Measurements from ENCODE around the gene GTPBP8.
A peak's percentile ranks its signal among the peaks of the same experiment; 100 is the strongest.
"Not testable (repeated sequence)": the region's sequence is repeated elsewhere in the genome, so short reads cannot be mapped to it uniquely, and the experiment has no call there.

The GTPBP8 gene

DNA sequence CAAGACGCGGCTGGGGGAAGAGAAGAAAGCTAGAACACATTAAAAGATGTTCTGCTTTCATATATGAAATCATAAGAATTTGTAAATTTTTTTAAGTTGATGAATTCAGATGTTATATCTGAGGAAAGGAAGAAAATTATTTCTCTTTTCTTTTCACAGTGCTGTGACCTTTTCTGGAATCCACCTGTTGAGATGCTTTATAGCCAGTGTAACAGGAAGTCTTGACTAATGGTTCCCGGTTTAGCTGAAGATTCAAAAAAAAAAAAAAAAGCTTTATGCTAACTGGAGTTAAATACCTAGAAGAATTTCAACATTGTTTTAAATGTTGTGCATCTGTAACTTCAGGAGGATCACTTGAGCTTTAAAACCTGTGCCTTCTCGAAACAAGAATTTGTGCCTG lies 9.9 kb downstream of the GTPBP8 start:
- DNase-seq (ENCODE audit: low read depth) = no peak

DNA sequence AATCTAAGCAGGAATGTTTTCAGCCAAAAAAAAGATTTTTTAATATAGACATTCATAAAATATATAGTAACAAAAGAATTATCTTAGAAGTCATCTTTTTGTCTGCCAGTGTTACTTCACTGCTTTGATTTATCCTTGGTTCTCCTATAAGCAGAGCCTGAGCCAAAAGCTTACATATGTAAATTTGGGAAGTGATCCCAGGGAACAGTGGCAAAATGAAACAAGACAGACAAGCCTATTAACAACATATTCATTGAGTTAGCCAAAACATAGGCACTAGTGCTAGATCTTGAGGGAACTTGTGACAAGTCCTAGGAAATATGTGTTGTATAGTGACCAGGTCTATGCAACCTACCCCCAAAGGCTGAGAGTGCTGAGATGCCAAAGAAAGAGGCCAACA lies 11.3 kb downstream of the GTPBP8 start:
- DNase-seq (ENCODE audit: low read depth) = no peak

DNA sequence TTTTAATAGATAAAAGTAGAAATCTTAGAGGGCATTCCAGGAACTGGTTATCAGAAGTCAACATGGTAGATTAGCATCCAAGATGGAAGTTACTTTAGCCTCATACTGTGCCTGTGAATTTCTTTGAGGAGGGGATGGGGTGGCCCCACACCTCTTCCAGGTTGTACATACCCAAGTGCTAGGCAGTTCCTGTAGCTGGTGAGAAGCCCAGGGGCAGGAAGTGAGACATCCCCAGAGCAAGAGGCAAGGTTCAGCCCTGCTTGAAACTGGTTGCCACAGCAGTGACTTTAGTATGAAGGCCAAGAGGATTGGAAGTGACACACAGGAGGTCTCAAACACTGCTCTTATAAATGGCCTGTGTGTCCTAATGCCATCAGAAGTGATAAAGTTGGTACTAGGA lies 11.9 kb downstream of the GTPBP8 start:
- no peak for DNase-seq (ENCODE audit: low read depth)

DNA sequence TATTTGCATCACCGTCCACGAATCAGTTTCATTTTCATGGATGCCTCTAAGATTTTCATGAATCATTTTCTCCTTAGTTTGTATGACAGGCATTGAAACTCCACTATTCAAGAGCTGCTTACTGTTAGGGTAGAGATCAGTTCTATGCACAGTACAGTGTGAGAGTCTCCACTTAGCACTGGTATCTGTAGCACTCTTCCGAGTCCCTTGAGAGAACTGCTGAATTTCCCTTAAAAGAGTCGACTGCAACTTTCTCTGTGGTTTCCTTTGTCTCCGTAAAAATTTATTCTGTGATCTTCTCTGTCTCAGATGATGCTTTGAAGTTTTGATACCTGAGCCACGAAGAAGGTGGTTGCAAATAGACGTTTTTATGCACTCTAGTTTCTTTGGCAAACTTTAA lies 14.8 kb downstream of the GTPBP8 start:
- no peak for DNase-seq (ENCODE audit: low read depth)

DNA sequence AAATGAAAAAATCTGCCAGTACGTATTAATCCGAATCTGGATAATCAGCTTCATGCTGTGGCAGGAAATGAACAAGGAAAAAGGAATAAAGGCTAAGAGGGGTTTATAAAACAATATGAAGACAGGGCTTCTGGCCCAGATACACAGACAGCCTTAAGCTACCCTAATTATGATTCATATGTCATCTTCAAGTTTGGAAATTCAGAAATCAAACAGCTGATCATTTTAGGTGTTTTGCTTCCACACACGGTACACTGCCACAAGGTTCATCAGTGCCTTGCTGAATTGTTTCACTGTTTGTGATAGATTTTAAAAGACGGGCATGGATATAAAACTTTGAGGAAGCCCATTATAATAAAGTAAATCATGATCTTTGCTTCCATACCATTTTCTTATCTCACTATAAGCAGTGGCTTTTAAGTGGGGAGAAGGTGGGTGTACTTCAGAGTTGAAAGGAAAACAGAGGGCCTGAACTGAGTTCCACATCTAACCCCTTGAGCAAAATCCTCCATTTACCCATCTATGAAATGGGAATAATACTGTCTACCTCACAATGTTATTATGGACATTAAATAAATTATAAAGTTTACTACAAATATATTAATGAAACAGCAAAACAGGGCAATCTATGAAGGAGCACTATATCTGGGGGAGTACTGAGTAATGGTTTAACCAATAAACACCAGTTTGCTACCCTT lies 15.7 kb downstream of the GTPBP8 start:
- no peak for DNase-seq (ENCODE audit: low read depth)

DNA sequence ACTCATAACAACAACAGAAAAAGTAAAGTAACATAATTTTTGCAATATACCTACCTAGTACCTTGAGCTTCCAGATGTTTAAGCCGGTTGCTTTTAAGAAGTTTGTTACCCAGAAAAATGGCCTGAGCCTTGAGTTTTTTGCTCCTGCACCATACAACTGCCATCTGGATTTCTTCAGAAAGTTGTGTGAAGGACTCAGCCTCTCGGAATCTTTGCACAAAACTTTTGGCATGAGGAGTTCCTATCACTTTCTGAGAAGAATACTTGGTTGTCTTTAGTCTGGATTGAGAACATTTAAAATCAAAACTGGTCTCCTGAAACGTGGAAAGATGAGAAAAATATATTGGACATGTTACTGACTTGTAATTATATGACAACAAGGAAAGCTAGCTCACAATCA lies 17.3 kb downstream of the GTPBP8 start:
- no peak for DNase-seq (ENCODE audit: low read depth)

DNA sequence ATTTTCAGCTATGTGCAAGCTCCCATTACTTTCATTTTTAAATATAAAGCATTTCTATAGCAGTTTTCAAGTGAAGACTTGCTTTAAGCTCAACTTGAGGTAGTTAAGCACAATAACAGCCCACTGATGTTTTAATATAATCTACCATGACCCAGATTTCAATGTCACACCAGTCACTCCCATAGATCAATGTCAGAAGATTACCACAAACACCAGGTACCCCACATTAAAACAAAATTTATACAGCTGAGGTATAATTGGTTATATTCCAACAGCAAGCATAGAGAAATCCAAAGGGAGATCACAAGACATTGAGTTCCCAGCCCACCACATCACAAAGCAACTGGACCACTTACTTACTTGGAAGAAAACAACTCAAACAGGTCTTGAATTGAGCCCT lies 22.8 kb downstream of the GTPBP8 start:
- DNase-seq (ENCODE audit: low read depth) = no peak

DNA sequence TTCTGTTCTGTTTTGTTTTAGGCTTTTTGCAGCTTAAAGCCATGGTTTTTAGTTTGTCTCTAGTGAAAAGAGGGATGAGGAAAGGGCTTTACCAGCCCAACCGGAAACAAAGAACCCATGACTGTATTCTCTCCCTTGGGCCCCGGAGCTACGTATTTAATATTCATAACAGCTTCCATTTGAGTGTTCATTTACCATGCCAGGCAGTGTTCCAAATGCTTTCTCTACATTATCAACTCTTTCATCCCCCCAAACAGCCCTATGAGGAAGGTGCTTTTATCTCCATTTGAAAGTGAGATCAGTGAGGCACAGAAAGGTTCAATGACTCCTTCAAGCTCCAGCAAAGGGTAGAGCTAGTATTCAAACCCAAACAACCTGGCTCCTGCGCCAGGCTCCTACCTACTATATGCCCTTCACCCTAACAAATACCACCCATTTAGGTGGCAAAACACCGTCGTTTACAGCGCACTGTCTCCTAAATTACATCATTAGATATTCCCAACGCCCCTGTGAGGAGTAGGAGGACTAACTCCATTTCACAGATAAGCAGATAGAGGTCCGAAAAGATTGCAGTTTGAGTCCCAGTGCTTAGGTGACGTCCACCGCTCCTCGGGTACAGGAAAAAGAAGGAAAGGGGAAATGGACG lies 27.9 kb downstream of the GTPBP8 start:
- DNase-seq (ENCODE audit: low read depth) = no peak

DNA sequence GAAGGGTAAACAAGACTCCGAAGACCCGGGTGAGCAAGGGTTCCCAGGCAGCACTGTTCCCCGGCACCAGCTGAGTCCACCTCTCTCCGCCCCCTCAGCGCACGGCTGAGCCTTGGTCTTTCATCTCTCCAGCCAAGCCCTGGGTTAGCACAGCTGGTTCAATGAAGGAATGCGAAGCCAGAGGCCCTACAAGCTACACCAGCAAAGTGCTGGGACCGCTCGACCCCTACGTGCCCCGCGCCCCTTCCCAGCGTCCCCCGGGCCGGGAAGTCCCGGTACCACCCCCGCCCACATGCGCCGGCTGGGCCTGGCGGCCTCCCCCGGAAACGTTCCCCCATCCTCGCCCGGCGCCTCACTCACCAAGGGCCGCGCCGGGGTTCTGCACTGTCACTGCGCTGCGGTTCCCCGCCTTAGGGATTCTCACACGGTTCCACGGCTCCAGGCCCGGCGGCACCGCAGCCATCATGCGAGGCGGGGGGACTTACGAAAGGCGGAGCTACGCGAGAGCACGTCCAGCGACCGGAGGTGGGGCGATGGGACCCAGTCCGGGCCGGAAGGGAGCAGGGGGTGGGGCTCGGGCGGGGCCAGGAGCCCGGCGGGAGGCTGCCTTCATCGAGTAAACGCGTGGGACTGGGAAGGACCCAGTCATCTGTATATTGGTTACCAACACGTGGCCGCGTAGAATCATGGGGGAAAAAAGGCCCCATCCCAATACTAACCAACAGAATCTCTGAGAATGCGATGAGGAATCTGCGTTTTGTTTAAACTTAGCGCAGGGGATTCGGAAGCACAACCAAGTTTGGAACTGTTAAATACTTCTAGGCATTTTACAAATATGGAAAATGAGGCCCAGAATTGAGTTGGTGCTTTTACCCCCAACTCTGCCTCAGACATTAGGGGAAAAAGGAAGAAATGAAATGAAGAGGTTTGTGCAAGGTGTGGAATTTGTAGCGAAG lies 28.7 kb downstream of the GTPBP8 start:
- peak; percentile 83 for DNase-seq (ENCODE audit: low read depth)

DNA sequence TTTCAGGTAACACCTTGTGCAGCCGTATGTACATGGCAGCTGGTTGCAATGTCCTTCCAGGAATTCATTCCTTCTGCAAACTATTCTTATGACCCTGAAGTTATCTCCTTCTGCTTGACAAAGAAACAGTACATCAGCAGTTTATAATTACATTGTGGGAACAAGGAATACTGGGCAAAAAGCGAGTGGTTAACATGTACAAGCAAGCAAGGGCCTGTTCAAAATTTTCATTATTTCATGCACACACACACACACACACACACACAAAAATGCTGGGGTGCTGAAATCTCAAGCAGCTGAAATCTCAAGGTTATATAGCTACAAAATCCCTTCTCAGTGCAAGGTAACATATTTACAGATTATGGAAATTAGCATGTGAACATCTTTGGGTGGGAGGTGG lies 30.7 kb downstream of the GTPBP8 start:
- DNase-seq (ENCODE audit: low read depth) = no peak

DNA sequence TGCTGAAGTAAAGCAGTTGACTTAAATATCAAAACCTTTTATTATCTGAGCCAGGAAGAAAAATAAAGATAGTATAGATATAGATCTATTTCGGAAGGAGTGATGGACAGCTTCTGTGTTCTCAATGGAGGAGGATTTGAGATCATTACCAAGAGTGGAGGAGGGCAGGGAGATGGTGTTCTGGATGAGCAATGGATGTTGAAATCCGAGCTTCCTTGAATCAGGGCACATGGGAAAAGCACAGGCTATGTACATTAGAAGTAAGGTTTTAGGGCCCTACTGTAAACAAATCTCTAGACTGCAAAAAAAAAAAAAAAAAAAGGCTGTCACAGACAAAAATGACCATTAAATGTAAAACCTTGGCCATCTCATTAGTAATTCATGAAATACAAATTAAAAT lies 43.2 kb downstream of the GTPBP8 start:
- DNase-seq (ENCODE audit: low read depth) = no peak

DNA sequence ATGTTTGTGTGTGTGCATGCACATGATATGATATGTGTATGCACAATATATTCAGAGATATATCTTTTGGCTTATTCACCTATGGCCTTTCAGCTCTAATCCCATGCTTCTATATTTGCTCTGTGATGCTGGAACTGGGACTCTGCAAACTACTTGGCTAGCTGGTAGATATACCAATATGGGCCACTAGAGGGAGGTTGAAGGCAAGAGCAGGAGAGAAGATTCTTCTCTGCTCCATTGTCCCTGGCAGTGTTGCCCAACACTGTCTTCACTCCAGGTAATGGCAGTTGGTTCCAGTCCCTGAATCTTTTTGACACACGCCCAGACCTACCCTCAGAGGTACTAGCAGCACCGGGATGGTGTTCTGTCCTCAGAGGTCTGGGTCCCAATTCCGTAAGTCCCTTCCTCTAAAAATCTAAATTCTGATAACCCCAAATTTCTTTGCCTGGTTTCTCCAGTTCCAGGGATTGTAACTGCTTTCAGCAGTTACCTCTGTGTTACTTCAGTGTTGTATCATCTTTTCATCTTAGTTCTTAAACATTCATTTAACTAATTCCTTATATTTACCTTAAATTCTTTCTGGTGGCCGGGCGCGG lies 44.7 kb downstream of the GTPBP8 start:
- DNase-seq (ENCODE audit: low read depth) = no peak

DNA sequence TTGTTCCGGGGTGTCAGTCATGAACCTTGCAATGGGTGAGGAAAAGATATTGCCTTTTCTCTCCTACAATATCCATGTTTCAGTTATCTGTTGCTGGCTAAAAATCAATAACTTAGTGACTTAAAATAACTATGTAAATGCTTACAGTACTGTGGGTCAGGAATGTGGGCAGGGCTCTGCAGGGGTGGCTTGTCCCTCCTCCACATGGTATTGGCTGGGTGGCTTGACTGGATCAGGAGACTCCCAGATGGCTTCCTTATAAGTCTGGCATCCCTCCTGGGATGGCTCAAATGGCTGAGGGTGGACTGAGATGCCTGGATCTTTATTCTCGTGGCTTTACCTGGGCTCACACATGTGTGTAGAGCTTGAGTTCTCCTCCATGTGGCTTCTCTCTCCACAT lies 47.5 kb downstream of the GTPBP8 start:
- DNase-seq (ENCODE audit: low read depth) = no peak

DNA sequence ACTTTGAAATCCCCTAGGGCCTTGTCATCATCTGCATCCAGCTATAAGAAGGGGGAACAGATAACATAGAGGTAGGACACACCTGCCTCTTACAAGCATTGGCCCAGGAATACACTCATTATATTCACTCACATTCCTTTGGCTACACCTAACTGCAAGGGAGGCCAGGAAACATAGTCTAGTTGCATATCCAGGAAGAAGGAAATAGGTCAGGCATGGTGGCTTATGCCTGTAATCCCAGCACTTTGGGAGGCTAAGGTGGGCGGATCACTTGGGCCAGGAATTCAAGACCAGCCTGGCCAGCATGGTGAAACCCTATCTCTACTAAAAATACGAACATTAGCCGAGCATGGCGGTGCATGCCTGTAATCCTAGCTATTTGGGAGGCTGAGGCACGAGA lies 48.8 kb downstream of the GTPBP8 start:
- DNase-seq (ENCODE audit: low read depth) = no peak

DNA sequence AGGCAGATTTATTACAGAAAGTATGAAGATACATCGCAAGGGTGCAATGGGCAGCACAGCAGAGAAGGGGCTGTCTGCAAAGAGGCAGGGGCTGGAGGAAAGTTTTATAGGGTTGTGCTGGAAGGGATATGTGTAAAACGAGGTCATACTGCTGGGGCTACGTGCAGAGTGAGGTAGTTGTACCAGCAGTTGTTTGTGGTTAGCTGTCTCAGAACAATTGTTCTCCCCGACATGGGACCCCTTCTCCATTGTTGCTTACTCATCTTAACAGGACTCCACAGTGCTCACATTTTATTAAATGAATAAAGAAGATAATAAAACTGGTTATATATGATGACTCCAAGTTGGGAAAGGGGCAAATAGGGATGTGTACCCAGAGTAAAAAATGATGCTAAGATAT lies 49.4 kb downstream of the GTPBP8 start:
- DNase-seq (ENCODE audit: low read depth) = no peak

DNA sequence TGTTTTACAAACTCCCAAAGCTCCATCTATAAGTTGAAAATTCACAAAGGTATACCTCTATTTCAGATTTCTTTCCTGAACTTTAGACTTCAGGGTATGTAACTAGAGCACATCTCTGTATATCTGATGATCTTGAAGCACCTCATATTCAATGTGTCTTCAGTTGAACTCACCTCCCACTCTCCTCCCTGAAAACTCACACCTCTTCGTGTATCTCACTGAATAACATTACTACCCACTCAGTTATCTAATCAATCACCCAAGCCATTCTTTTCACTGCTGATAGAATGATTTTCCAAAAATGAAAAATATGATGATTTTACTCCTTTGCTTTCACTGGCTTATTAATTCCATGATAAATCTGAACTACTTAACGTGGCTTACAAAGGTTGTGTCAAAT lies 52.9 kb downstream of the GTPBP8 start:
- DNase-seq (ENCODE audit: low read depth) = no peak

DNA sequence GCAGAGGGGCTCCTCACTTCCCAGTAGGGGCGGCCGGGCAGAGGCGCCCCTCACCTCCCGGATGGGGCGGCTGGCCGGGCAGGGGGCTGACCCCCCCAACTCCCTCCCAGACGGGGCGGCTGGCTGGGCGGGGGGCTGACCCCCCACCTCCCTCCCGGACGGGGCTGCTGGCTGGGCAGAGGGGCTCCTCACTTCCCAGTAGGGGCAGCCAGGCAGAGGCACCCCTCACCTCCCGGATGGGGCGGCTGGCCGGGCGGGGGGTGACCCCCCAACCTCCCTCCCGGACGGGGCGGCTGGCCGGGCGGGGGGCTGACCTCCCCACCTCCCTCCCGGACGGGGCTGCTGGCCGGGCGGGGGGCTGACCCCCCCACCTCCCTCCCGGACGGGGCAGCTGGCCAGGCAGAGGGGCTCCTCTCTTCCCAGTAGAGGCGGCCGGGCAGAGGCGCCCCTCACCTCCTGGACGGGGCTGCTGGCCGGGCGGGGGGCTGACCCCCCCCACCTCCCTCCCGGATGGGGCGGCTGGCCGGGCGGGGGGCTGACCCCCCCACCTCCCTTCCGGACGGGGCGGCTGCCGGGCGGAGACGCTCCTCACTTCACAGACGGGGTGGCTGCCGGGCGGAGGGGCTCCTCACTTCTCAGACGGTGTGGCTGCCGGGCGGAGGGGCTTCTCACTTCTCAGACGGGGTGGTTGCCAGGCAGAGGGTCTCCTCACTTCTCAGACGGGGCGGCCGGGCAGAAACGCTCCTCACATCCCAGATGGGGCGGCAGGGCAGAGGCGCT lies 55.6 kb downstream of the GTPBP8 start:
- DNase-seq (ENCODE audit: low read depth) = not testable (repeated sequence)

DNA sequence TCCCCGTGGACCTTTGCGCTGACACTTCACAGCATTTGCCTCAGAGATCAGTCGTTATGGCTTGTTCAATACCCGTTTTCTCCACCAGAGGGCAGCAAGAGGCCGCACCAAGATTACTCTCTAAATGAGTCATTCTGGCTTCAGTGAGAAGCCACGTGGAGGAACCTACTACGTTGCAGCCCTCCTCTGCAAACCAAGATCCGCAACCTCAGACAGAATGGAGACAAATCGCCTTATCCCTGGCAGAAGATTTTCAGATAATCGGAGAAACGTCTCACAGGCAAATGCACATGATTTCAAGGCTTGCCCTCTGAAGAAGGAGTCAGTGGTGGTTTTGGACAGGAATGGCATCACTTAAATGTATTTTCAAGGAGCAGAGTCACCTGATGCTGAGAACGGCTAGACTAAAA lies 60.5 kb downstream of the GTPBP8 start:
- DNase-seq (ENCODE audit: low read depth) = peak; percentile 69

All from stimulated activated CD8-positive, alpha-beta memory T cell treated with anti-CD3 and anti-CD28 coated beads, Interleukin-12 subunit alpha, Interleukin-12 subunit beta, amount 100 ng/mL, for 4 hours (primary cell).